NCI-H2227 (cell line): ENCODE measurements around the gene IER3.

Source experiments
- DNase-seq: peaks from one replicate; lab custom pipeline; 2025; ENCODE audit not compliant: unreplicated experiment; lab: John Stamatoyannopoulos, UW

Gene IER3

DNA sequence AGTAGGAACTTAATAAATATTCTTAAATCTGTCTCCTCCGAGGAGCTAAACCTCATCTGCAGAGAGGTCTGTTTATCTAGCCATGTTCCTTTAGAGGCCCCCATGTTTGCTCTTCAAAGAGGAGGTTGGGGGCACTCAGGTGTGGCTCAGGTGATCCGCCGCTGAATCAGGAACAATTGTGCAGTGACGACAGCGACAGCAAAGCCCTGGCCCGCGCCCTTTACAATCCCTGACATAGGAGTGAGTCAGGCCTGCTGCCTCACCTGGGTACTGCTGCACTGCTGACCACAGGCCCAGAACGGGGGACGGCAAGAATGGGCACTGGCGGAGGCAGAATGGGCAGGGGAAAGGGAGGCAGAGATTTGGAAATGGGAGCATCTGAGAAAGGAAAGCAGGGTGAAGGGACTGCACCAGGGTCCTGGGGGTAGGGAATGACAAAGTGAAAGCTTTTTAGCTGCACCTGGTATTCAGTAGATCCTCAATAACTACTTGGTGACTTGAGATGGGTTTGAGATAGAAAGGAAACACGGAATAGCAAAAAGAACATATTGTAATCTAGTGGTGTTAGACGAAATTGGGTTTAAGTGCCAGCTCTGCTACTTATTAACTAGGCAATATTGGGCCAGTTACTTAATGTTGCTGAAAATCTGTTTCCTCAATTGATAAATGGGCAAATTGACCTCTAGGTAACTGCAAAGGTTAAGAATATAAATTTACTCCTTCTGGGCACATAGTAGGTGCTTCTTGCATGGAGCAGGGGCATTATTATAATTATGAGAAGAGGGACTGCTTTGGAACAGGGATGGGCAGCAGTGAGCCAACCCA lies 5.4 kb upstream of the IER3 start:
- DNase-seq = no peak

DNA sequence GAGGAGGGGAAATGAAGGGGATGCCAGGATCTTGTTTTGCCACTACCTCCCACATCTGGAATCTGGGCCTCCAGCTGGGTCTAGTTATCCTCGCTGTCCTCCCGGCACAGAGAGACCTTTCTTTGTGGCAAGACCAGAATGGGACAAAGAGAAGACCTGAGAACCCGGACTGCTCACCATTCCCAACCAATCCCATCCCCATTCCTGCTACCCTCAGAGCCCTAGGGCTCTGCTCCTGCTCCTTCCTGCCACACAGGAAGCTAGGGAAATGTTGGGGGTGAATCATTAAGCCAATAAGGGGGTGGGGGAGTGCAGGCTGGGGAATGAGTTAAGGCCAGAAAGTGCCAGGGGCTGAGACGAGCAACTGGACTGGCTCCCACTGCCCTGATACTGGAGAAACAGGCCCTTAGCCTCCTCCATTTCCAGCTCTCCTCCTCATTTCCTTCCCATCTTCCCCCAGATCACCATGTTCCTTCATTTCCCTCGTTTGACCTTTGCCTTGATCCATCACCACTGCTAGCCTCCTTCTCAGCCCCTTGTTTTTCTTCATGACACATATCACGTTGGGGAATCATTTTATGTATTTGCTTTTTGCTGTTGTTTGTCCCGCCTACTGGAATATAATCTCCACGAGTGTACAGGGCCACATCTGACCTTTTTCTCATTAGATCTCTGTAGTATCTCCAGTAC lies 4.6 kb upstream of the IER3 start:
- DNase-seq = no peak

DNA sequence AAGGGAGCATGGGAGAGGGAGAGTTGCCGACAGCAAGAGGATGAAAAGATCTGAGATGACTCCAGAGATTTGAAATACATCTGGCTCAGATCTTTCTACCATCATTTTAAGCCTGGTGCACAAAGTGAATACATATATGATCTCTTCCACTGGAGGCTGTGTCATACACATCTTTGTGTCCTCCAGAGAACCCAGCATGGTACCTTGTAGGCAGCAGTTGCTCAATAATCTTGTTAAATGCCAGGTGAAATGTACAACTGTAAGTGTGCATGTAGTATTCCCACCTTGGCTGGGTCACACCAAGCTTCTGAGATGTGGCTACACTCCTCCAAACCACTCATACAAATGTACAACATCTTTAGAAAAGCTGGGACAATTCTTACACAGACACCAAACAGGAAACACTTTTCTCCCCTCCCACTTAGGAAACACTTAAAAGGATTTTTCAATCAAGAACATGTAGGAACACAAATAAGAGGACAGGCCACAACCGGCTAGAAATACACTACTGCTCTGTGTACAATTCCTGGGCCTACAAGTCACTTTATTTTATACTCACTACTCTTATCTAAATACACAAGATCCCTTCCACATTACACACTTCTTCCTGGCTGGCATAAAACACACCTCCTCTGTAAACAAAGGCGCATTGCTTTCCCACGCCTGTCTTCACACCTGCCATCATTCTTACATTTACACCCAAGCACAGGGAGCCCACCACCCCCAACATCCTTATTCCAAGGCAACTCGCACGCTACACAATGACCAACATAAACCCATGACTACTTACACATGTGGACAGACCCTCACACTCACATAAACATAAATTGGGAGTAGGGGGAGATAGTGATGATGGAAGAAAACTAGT lies 3.8 kb upstream of the IER3 start:
- no peak for DNase-seq

DNA sequence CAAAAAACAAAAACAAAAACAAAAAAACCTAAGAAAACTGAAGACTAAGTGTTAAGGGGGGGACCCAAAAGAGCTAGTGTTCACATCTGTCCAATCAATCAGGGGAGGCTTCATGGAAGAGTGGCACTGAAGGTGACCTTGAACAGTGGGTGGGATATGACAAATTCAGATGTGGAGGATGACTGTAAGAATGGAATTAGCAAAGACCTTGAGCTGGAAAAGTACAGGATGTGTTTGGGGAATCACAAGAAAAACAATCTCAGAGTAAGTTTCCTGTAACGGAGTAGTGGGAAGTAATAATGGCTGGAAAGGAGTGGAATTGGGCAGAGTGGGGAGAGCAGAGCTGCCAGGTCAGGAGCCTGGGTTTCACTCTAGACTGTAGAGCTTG lies 2.9 kb upstream of the IER3 start:
- no peak for DNase-seq

DNA sequence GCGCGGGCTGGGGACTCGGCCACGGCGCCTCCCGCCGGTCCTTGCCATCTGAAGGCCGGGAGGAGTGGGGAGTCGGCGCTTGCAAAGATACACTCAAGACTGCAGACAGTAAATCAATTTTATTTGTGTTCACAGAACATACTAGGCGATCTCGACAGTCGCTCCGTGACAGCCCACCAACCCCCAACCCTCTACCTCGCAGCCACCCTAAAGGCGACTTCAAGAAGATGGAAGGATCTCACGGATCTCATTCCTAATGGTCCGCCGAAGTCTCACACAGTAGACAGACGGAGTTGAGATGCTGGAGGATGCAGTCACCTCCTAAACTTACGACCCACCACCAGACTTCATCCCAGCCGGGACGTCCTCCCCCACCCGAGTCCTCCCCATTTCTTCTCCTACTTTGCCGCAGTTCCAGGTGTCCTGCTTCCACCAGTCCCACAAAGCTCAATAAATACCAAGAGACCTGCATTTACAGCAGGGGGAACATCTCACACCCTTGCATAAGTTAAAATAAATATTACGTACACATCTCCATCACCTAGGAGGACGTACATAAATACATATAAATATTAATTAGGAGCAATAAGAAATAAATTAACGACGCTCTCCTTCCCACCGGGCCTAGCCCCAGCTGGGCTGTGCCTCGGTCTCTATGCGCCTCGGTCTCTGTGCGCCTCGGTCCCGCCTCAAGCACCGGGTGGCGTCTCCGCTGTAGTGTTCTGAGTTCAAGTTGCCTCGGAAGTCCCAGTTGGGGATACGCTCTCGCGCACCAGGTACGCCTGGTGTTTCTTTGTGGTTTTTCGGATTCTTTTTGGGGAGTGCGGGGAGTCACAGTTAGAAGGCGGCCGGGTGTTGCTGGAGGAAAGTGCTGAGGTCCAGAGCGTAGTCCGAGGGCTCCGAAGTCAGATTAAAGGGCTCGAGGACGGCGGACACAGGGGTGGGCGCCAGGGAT lies 971 bp downstream of the IER3 start:
- DNase-seq = no peak

DNA sequence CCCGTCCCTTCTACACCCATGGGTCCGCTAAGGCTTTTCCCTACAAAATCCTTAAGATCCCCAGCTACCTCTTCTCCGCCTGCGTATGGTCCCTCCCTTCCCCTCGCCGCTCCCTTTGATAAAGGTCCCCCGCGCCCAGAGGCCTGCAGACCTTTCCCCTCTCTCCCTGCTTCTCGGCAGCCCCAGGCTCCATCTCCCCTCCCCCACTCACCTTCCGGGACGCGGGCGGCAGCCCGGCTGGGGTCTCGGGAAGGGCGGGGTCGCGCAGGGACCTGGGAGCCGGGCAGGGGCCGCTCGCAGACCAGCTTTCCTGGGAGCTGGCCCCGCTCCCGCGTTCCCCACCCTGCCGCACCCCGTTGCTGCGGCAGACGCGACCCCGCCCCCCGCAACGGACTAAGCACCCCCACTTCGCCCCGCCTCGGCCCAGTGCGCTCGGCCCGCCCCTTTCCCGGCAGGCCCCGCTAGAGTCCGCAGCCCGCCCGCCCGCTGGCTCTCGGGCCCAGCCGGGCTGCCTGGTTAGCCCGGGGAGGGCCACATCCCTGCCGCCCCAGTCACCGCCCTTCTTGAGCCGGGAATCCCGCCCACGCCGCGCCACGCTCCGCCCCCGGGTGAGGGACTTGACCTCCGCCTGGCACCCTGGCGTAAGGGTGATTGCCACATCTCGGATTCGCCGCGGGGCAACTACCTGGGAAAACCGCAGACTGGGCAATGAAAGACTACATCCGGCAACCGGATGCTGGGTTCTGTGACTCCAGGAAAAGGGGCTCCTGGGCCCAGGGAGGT lies 1.8 kb downstream of the IER3 start, which contains the start of gene FLOT1:
TSS of gene FLOT1 (minus strand) at position 372 of the 783 bp plus-strand sequence. CDS start 498 bp downstream, outside the sequence.
- DNase-seq = peak; percentile 91

DNA sequence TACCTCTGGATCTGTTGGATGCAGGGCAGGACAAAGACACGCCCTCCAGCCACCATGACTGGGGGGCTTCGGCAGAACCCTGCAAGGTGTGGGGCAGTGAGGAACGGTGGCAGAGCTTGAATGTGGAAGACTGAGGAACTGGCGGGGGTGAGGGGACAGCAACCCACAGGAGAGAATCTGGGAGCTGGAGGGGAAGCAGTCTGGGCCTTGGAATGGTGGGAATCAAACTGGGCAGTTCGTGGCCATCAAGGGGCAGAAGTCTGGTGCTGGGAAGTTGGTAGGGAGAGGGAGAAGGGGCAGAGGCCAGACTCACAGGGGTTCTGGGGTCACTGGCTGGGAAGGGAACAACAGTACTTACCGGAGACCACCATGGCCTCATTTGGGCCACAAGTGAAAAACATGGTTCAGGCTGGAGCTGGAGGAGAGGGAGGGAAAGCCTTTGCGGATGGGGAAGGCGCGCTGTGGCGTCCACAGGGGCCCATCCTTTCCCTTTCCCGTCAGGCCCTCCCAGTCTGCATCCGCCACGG lies 2.5 kb downstream of the IER3 start:
- DNase-seq = no peak

DNA sequence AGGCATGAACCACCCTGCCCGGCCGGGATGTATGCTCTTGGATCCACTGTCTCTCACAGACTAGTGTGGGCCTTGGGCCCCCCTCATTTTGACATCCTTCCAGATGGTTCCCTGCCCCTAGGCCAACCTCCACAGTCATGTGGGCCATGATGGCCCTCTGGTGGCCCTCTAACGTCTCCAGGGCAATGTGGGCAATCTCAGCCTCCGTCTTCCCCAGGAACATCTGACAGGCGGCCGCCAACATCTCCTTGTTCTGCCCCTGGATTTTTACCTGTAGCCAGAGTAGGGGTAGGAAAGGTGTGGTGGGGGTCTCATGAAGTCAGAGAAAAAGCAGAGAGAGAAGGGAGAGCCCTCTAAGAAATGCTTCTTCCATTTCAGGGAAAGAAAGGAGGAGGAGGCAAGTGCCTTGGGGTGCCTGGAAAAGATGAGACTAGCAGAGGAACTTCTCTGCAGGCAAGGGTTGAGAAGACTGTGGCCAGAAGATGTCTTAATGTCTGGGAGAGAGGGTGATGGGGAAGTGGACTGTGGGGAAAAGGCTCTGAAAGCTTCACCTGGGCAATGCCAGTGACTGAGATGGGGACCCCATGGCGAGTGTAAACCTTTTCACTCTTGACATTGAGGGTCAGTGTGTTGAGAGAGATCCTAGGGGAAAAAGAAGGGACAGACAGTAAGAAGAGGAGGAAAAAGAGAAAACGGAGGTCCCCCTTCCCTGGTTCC lies 3.1 kb downstream of the IER3 start:
- DNase-seq = no peak

DNA sequence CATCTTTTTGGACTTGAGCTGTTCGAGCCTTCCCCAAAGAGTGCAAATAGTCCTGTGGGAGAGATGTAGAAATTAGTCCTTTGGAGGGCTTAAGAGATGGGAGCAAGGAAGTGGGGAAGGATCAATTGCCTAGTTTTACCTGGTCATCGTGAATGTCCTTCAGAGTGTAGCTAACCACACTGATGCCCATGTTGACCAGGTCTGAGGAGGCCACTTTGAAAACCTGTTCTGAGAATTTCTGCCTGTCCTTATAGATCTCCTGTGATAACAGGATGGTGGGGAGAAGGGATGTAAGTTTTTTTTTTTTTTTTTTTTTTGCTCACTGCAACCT lies 3.8 kb downstream of the IER3 start:
- DNase-seq = no peak

DNA sequence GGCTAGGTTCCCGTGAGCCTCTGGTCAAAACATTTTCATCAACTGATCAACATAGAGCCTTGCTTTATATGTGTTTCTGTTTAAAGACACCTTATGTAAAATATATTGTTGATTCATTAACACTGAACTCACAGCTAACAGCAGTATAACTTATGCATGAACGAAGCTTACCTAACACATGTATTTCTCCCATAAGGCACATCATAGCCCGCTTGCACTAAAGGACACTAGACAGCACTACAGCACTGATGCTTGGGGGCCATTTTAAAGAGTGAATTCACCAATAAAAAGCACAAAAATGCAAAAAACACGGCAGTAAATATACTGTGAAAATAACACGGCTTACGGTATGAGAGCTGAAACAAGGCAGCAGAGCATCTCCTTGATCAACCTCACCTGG lies 5.8 kb downstream of the IER3 start:
- no peak for DNase-seq

DNA sequence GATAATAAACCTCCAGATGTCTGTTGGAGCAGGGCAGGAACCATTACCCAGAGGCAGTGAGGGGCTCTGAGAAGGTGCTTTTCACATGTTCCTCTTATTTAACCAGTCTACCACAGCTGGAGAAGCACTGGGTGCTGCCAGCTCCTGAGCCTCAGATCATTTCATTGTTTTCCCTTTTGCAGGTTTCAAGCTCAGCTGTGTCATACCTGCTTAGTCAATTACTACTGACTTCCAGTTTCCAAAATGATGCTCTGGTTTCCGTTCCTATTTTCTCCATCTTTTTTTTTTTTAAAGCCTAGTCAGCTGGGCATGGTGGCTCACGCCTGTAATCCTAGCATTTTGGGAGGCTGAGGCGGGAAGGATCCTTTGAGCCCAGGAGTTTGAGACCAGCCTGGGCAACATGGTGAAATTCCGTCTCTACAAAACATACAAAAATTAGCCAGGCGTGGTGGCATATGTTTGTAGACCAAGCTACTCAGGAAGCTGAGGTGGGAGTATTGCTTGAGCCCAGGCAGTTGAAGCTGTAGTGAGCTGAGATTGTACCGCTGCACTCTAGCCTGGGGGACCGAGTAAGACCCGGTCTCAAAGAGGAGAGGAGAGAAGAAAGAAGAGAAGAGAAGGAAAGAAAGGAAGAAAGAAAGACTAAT lies 8.6 kb downstream of the IER3 start:
- no peak for DNase-seq

DNA sequence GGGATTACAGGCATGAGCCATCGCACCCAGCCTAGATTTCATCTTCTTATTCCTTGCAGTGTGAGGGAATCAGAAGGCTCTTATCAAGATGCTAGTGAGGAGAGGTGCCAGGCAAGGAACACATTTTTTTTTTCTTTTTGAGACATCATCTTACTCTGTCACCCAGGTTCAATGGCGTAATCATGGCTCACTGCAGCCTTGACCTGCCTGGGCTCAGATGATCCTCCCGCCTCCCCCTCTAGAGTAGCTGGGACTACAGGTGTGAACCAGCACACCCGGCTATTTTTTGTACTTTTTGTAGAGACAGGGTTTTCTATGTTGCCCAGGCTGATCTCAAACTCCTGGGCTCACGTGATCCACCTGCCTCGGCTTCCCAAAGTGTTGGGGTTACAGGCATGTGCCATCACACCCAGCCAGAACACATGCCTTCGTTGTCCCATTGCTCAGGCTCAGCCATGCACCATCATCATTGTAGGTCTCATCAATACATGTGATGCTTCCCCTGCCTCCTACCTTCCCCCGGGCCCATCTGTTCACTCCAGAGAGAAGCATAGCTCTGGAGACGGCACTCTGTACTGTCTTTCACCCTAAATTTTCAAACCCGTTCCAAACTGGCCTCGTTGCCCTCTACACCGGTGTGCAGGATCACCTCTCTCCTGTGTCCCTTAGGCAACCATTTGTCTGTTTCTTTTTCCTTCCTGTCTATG lies 12.0 kb downstream of the IER3 start:
- DNase-seq = no peak

DNA sequence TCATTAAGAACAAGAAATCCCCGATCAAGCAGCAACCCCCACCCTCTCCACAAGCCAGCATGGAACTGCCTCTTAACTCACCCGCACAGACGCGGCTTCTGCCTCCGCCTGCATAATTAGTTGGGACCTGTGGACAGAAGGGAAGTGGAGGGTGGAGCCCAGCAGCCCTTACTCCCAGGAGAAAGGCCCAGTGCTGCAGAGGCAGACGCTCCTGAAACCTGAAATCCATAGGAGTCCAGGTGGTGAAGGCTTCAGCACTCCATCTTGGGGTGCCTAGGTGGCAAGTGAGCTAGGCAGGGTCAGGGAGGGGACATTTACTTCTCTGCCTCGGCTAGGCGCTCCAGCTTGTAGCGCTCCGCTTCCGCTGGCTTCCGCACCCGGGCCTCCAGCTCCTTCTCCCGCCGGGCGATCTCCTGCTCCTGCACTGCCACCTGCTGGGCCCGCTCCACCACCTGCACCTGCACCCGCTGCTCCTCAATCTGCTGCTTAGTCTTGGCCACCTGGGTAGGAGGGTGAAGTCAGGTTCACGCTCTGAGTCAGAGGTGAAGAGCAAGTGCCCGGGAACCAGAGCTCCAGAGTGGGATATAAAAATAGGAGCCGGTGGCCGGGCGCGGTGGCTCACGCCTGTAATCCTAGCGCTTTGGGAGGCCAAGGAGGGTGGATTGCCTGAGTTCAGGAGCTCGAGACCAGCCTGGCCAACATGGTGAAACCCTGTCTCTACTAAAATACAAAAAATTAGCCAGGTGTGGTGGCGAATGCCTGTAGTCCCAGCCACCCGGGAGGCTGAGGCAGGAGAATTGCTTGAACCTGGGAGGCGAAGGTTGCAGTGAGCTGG lies 13.5 kb downstream of the IER3 start:
- DNase-seq = peak; percentile 84

DNA sequence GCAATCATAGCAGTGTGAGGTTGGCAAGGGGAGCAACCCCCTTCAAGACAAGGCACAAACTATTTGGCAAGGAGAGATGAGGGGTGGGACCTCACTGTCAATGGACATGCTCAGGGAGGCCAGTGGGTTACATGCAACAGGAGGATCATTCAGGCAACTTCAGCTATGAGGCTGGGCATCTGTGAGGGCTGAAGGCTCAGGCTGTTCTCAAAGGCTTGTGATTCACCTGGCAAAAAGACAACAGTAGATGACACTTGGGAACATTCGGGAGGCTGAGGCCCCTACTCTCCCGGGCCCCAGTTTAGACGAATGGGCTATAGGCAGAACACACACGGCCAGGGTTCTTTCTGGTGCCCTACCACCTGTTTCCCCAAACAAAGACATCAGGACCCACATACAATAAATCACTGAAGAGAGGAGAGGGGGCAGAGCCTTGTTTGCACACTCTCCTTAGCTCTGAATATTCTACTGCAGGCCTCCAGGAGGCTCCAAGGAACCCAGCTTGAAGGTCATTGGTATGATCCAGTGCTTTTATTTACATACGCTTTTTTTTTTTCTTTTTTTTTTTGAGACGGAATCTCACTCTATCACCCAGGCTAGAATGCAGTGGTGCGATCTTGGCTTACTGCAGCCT lies 16.3 kb downstream of the IER3 start:
- DNase-seq = peak; percentile 10

DNA sequence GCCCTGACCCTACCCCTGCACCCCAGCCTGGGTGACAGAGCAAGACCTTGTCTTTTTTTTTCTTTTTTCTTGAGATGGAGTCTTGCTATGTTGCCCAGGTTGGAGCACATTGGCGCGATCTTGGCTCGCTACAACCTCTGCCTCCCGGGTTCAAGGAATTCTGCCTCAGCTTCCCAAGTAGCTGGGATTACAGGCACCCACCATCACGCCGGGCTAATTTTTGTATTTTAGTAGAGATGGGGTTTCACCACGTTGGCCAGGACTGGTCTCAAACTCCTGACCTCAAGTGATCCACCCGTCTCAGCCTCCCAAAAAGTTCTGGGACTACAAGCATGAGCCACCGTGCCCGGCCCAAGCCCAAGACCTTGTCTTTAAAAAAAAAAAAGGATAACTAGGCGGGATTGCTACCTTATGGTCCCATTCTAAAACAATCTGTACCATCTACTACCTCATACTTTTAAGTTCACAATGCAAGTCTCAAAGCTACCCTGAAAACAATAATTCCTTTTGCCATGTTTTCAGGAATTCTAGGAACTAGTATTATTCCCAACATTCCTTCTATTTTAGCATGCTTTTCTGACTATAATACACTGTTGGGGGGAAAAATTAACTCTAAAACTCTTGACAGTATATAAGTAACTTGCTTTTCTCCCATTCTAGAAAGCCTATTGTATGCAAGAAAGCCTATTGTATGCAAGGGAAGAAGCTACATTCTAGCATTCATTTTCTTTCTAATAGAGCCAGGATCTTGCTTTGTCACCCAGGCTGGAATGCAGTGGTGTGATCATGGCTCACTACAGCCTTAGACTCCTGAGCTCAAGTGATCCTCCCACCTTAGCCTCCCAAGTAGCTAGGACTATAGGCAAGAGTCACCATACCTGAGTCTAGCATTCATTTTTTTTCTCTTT lies 17.6 kb downstream of the IER3 start:
- DNase-seq = no peak
